AG04449 (cell line): Measurements from ENCODE around the gene ANK2.

Experiments used
- CTCF ChIA-PET: fragments of 350-600 bp; formaldehyde crosslinking; extraction: SDS; loops from one replicate; lab custom pipeline; 2021; ENCODE audit warnings: antibody characterized with exemption; lab: Yijun Ruan, JAX
- POLR2A ChIA-PET: fragments of 400-600, 350-600 bp; formaldehyde crosslinking; extraction: SDS; loops from one replicate; lab custom pipeline; 2020; ENCODE audit warnings: antibody characterized with exemption, inconsistent platforms; lab: Yijun Ruan, JAX
- DNase-seq: peaks from one replicate; pipeline ENCODE4 v3.0.0-alpha.2; 2010; ENCODE audit warnings: low read depth, low spot score
- H3K4me3 ChIP-seq: 2 replicates; pipeline ENCODE4 v1.5.1; 2011; ENCODE audit warnings: low read depth, mild to moderate bottlenecking, control low read depth, low read length
- TF ChIP-seq, protein P1 (sequence below): IDR thresholded peaks from one replicate; pipeline ENCODE4 v1.5.1; 2011; ENCODE audit warnings: mild to moderate bottlenecking, moderate library complexity, low read length, control low read depth, inconsistent platforms; ENCODE audit not compliant: insufficient read depth; ENCODE audit errors: missing control alignments

Gene ANK2

DNA sequence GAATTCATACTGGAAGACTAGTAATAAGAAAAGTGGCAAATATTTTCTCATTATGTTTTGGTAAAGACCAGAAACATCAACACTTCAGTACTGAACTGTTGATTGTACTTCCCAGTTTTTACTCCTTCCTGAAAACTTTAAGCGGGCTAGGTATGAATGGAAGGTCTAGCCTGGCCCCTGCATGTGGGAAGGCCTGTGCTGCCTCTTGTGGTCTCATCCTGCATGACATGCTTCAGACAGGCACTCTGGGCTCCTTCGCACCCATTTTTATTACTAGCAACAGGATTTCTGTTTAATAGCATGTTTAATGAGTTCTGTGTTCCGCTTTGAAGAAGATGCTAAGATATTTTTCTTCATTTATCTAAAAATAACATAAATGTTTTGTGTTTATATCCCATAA, 279.1 kb downstream of the ANK2 start:
- POLR2A ChIA-PET = no interaction called here
- TF ChIP-seq, protein P1, sequence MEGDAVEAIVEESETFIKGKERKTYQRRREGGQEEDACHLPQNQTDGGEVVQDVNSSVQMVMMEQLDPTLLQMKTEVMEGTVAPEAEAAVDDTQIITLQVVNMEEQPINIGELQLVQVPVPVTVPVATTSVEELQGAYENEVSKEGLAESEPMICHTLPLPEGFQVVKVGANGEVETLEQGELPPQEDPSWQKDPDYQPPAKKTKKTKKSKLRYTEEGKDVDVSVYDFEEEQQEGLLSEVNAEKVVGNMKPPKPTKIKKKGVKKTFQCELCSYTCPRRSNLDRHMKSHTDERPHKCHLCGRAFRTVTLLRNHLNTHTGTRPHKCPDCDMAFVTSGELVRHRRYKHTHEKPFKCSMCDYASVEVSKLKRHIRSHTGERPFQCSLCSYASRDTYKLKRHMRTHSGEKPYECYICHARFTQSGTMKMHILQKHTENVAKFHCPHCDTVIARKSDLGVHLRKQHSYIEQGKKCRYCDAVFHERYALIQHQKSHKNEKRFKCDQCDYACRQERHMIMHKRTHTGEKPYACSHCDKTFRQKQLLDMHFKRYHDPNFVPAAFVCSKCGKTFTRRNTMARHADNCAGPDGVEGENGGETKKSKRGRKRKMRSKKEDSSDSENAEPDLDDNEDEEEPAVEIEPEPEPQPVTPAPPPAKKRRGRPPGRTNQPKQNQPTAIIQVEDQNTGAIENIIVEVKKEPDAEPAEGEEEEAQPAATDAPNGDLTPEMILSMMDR = peak; percentile 43
- CTCF ChIA-PET = no interaction called here
- H3K4me3 ChIP-seq = no peak overlapping the region
- no peak for DNase-seq

GRCh38 chr4:113330200-113330599, 280.7 kb downstream of the ANK2 start:
- DNase-seq = no peak
- ChIA-PET POLR2A (no interaction called here), CTCF (interaction anchor here (1.1 to 1.3 kb wide), 2 partner anchors 23 to 225 kb away, joined by 3 read pairs; no protein-coding TSS in a partner anchor)
- no peak overlapping the region for H3K4me3 ChIP-seq
- TF ChIP-seq, protein P1 = no peak

DNA sequence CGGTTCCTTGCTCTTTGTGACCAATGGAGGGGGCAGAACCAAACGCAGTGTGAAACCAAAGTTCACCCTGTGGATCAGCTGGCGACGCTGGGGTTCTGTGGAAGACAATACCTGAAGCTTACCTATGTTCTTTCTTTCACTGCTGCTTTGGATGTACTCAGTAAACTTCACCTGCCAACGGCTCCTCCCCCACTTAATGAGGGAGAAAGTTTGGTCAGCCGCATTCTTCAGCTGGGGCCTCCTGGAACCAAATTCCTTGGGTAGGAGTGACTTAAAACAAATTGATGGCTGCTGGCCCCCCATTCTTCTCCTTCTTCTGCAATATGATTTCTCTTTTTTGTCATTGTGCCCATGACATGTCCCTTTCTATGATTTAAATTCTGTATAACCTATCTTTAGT, 282.4 kb downstream of the ANK2 start:
- ChIA-PET CTCF (interaction anchor here (1.3 kb wide), 1 partner anchor 16 kb away, joined by 4 read pairs; no protein-coding TSS in a partner anchor), POLR2A (no interaction called here)
- TF ChIP-seq, protein P1 = no peak
- no peak overlapping the region for H3K4me3 ChIP-seq
- DNase-seq = no peak

- TF ChIP-seq, protein P1 = no peak
- no peak for DNase-seq
- no peak overlapping the region for H3K4me3 ChIP-seq
- CTCF ChIA-PET = no interaction called here
- POLR2A ChIA-PET = no interaction called here
These were observed 283.2 kb downstream of the ANK2 start for GRCh38 chr4:113332701-113333100.

- ChIA-PET CTCF (no interaction called here), POLR2A (no interaction called here)
- TF ChIP-seq, protein P1 = no peak
- no peak overlapping the region for H3K4me3 ChIP-seq
- DNase-seq = no peak
These were observed 286.3 kb downstream of the ANK2 start for GRCh38 chr4:113335746-113336145.

- H3K4me3 ChIP-seq = no peak overlapping the region
- TF ChIP-seq, protein P1 = no peak
- ChIA-PET POLR2A (no interaction called here), CTCF (no interaction called here)
- no peak for DNase-seq
These were observed 287.1 kb downstream of the ANK2 start for GRCh38 chr4:113336556-113336955.
